IPS-20b (cell line): ENCODE results near the gene APC.

Experiments used
- H3K27ac ChIP-seq: one replicate; pipeline ENCODE4 v1.5.1; 2013; ENCODE audit warnings: low read length
- H3K27me3 ChIP-seq: 2 replicates; pipeline ENCODE4 v1.6.1; 2013; ENCODE audit warnings: mild to moderate bottlenecking, low read length, inconsistent platforms; ENCODE audit not compliant: insufficient read depth
- H3K36me3 ChIP-seq: 2 replicates; pipeline ENCODE4 v1.6.1; 2013; ENCODE audit warnings: low read depth, mild to moderate bottlenecking, inconsistent platforms, low read length, moderate library complexity; ENCODE audit not compliant: insufficient read depth
- H3K4me1 ChIP-seq: 2 replicates; pipeline ENCODE4 v1.6.1; 2013; ENCODE audit warnings: mild to moderate bottlenecking, control low read depth, inconsistent platforms, low read length, moderate library complexity; ENCODE audit not compliant: insufficient read depth
- H3K4me3 ChIP-seq: 2 replicates; pipeline ENCODE4 v1.5.1; 2013; ENCODE audit warnings: mild to moderate bottlenecking, low read length, inconsistent platforms
- H3K9ac ChIP-seq: 2 replicates; pipeline ENCODE4 v1.6.1; 2013; ENCODE audit warnings: low read depth, mild to moderate bottlenecking, inconsistent platforms, low read length, moderate library complexity
- H3K9me3 ChIP-seq: 2 replicates; pipeline ENCODE4 v1.6.1; 2013; ENCODE audit warnings: mild to moderate bottlenecking, low read depth, low read length, inconsistent platforms; ENCODE audit not compliant: insufficient read depth

APC gene

GRCh38 chr5:112795342-112795741 lies 57.7 kb downstream of the APC start:
- H3K9me3 ChIP-seq, result no peaks in the 10 kb centered on the region
- peaks cover 38% of the 10 kb centered on the region for H3K4me1 ChIP-seq
- H3K27me3 ChIP-seq, result no peaks in the 10 kb centered on the region
- H3K27ac ChIP-seq, result peak overlapping the region; percentile 75
- H3K4me3 ChIP-seq, result peak overlapping the region; percentile 41; the same call in 1 of the 2 replicates
- peak overlapping the region; percentile 30; the same call in 1 of the 2 replicates for H3K9ac ChIP-seq
- H3K36me3 ChIP-seq, result peaks cover 23% of the 10 kb centered on the region; the same call in 1 of the 2 replicates

GRCh38 chr5:112795944-112796678 lies 58.4 kb downstream of the APC start:
- H3K36me3 ChIP-seq, result peaks cover 23% of the 10 kb centered on the region; the same call in 1 of the 2 replicates
- no peaks in the 10 kb centered on the region for H3K9me3 ChIP-seq
- no peaks in the 10 kb centered on the region for H3K27me3 ChIP-seq
- H3K4me1 ChIP-seq, result peaks cover 38% of the 10 kb centered on the region
- peak overlapping the region; percentile 41; the same call in 1 of the 2 replicates for H3K4me3 ChIP-seq
- peak overlapping the region; percentile 59; the same call in 1 of the 2 replicates for H3K9ac ChIP-seq
- H3K27ac ChIP-seq, result peak overlapping the region; percentile 75

GRCh38 chr5:112799661-112800060 lies 62.0 kb downstream of the APC start:
- no peak overlapping the region for H3K9ac ChIP-seq
- no peaks in the 10 kb centered on the region for H3K27me3 ChIP-seq
- H3K36me3 ChIP-seq, result peaks cover 6% of the 10 kb centered on the region; the same call in 1 of the 2 replicates
- H3K4me1 ChIP-seq, result peaks cover 22% of the 10 kb centered on the region
- no peaks in the 10 kb centered on the region; the same call in 1 of the 2 replicates for H3K9me3 ChIP-seq
- no peak overlapping the region for H3K27ac ChIP-seq
- H3K4me3 ChIP-seq, result no peak overlapping the region

- Histone ChIP-seq H3K4me1 (peaks cover 13% of the 10 kb centered on the region; the same call in 1 of the 2 replicates), H3K36me3 (peaks cover 9% of the 10 kb centered on the region; the same call in 1 of the 2 replicates), H3K27me3 (no peaks in the 10 kb centered on the region), H3K4me3 (no peak overlapping the region), H3K9ac (no peak overlapping the region), H3K9me3 (no peaks in the 10 kb centered on the region; the same call in 1 of the 2 replicates), H3K27ac (no peak overlapping the region)
Observed at GRCh38 chr5:112800891-112801290, 63.2 kb downstream of the APC start.

GRCh38 chr5:112811023-112811422 lies 73.3 kb downstream of the APC start:
- Histone ChIP-seq H3K27ac (no peak overlapping the region), H3K36me3 (peaks cover 25% of the 10 kb centered on the region), H3K9me3 (no peaks in the 10 kb centered on the region), H3K4me3 (no peak overlapping the region), H3K27me3 (no peaks in the 10 kb centered on the region), H3K9ac (no peak overlapping the region), H3K4me1 (no peaks in the 10 kb centered on the region)

GRCh38 chr5:112812549-112812948 lies 74.9 kb downstream of the APC start:
- Histone ChIP-seq H3K9ac (no peak overlapping the region), H3K27me3 (no peaks in the 10 kb centered on the region), H3K36me3 (peaks cover 32% of the 10 kb centered on the region), H3K4me3 (no peak overlapping the region), H3K9me3 (no peaks in the 10 kb centered on the region), H3K27ac (no peak overlapping the region), H3K4me1 (no peaks in the 10 kb centered on the region)

- Histone ChIP-seq H3K9ac (no peak overlapping the region), H3K27me3 (no peaks in the 10 kb centered on the region), H3K4me3 (no peak overlapping the region), H3K36me3 (peaks cover 55% of the 10 kb centered on the region), H3K4me1 (peaks cover 7% of the 10 kb centered on the region), H3K27ac (no peak overlapping the region), H3K9me3 (no peaks in the 10 kb centered on the region)
Observed at GRCh38 chr5:112820246-112820645, 82.6 kb downstream of the APC start.

GRCh38 chr5:112822456-112822855 lies 84.8 kb downstream of the APC start:
- Histone ChIP-seq H3K27ac (no peak overlapping the region), H3K9ac (no peak overlapping the region), H3K27me3 (no peaks in the 10 kb centered on the region), H3K4me3 (no peak overlapping the region), H3K9me3 (no peaks in the 10 kb centered on the region), H3K4me1 (peaks cover 15% of the 10 kb centered on the region), H3K36me3 (peaks cover 47% of the 10 kb centered on the region)

GRCh38 chr5:112823181-112823580 lies 85.5 kb downstream of the APC start:
- Histone ChIP-seq H3K9me3 (no peaks in the 10 kb centered on the region), H3K36me3 (peaks cover 54% of the 10 kb centered on the region), H3K4me1 (peaks cover 15% of the 10 kb centered on the region), H3K4me3 (no peak overlapping the region), H3K9ac (no peak overlapping the region), H3K27me3 (no peaks in the 10 kb centered on the region), H3K27ac (no peak overlapping the region)

- Histone ChIP-seq H3K36me3 (peaks cover 59% of the 10 kb centered on the region), H3K9ac (no peak overlapping the region), H3K4me3 (no peak overlapping the region), H3K27me3 (no peaks in the 10 kb centered on the region), H3K27ac (no peak overlapping the region), H3K4me1 (peaks cover 15% of the 10 kb centered on the region), H3K9me3 (no peaks in the 10 kb centered on the region)
Observed at GRCh38 chr5:112823656-112824055, 86.0 kb downstream of the APC start.

GRCh38 chr5:112824197-112824596 lies 86.5 kb downstream of the APC start:
- H3K36me3 ChIP-seq, result peaks cover 61% of the 10 kb centered on the region
- no peaks in the 10 kb centered on the region for H3K27me3 ChIP-seq
- H3K9me3 ChIP-seq, result no peaks in the 10 kb centered on the region
- no peak overlapping the region for H3K27ac ChIP-seq
- peaks cover 15% of the 10 kb centered on the region for H3K4me1 ChIP-seq
- no peak overlapping the region for H3K9ac ChIP-seq
- H3K4me3 ChIP-seq, result no peak overlapping the region

GRCh38 chr5:112830378-112830777 lies 92.7 kb downstream of the APC start:
- Histone ChIP-seq H3K4me1 (peaks cover 7% of the 10 kb centered on the region), H3K36me3 (peaks cover 45% of the 10 kb centered on the region), H3K9ac (no peak overlapping the region), H3K27ac (no peak overlapping the region), H3K27me3 (no peaks in the 10 kb centered on the region), H3K9me3 (no peaks in the 10 kb centered on the region), H3K4me3 (no peak overlapping the region)
